Astrocyte of the cerebellum (primary cell): Measurements from ENCODE around the gene RACGAP1.

ENCODE experiments used
- DNase-seq: peaks from one replicate; pipeline ENCODE4 v3.0.0-alpha.2; 2011; ENCODE audit warnings: low read depth
- H3K4me3 ChIP-seq: 2 replicates; pipeline ENCODE4 v1.5.1; 2011; ENCODE audit warnings: mild to moderate bottlenecking, low read depth, low read length, moderate library complexity
- in situ Hi-C: cut with HindIII; loops from 2 replicates; pipeline ENCODE4 v1.10.0; 2017; ENCODE audit warnings: low sequenced_read_pairs
- TF ChIP-seq, protein P1 (sequence below): IDR thresholded peaks from 2 replicates; pipeline ENCODE4 v1.5.1; 2012; ENCODE audit warnings: low read length, low read depth, moderate library complexity, mild to moderate bottlenecking; ENCODE audit errors: missing control alignments

The RACGAP1 gene

GRCh38 chr12:50025187-50026059, at the start of gene RACGAP1:
TSS of gene RACGAP1 (minus strand) at chr12:50025494. CDS start at chr12:50016715, 8,779 bp downstream.
- peak; percentile 98 for DNase-seq
- TF ChIP-seq, protein P1, sequence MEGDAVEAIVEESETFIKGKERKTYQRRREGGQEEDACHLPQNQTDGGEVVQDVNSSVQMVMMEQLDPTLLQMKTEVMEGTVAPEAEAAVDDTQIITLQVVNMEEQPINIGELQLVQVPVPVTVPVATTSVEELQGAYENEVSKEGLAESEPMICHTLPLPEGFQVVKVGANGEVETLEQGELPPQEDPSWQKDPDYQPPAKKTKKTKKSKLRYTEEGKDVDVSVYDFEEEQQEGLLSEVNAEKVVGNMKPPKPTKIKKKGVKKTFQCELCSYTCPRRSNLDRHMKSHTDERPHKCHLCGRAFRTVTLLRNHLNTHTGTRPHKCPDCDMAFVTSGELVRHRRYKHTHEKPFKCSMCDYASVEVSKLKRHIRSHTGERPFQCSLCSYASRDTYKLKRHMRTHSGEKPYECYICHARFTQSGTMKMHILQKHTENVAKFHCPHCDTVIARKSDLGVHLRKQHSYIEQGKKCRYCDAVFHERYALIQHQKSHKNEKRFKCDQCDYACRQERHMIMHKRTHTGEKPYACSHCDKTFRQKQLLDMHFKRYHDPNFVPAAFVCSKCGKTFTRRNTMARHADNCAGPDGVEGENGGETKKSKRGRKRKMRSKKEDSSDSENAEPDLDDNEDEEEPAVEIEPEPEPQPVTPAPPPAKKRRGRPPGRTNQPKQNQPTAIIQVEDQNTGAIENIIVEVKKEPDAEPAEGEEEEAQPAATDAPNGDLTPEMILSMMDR = no peak
- in situ Hi-C loops = no loop called here
- H3K4me3 ChIP-seq = peak within 1 kb of the TSS; percentile 82

DNA sequence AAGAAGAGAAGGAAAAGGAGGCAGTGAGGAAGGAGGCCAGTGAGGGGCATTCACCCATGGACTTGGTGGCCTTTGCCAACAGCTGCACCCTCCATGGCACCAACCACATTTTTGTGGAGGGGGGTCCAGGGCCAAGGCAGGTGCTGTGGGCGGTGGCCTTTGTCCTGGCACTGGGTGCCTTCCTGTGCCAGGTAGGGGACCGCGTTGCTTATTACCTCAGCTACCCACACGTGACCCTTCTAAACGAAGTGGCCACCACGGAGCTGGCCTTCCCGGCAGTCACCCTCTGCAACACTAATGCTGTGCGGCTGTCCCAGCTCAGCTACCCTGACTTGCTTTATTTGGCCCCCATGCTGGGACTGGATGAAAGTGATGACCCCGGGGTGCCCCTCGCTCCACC, 48.4 kb upstream of the RACGAP1 start:
- no peak for DNase-seq
- no peak overlapping the region for H3K4me3 ChIP-seq
- in situ Hi-C loops = no loop called here
- TF ChIP-seq, protein P1 = no peak

- TF ChIP-seq, protein P1 = no peak
- in situ Hi-C loops = no loop called here
- no peak for DNase-seq
- no peak overlapping the region for H3K4me3 ChIP-seq
These were observed 47.9 kb upstream of the RACGAP1 start for GRCh38 chr12:50073206-50073605.

DNA sequence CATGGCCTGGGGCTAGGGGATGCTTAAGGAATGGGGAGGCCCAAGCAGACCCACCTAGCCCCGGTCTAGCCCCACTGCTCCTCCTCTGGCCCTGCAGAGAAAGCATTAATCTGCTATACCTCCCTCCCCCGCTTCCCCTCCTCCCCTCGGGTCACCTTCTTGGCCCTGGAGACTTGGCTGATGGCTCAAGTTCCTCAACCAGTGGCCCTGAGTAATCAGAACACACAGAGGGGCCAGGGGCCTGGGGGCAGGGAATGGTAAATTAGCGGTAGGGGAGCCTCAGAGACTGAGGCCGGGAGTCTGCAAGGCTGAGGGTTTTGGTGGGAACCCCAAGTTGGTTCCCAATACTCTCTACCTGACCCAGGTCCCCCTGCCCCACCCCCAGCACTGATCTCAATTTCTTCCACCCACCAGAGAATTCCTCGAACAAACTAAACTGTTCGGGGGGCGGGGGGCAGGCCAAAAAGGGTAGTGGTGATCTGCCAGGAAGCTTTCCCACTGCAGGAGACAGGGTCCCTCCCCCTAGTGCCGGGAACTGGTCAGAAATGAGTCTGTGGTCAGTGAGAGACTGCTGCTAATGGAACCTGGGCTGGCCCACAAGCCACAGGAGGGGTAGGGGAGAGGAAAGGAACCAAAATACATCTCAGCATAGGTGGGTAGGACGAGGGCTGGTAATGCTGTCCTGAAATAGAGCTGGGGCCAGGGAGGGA, 47.1 kb upstream of the RACGAP1 start:
- TF ChIP-seq, protein P1 = no peak
- in situ Hi-C loops = no loop called here
- no peak for DNase-seq
- no peak overlapping the region for H3K4me3 ChIP-seq

DNA sequence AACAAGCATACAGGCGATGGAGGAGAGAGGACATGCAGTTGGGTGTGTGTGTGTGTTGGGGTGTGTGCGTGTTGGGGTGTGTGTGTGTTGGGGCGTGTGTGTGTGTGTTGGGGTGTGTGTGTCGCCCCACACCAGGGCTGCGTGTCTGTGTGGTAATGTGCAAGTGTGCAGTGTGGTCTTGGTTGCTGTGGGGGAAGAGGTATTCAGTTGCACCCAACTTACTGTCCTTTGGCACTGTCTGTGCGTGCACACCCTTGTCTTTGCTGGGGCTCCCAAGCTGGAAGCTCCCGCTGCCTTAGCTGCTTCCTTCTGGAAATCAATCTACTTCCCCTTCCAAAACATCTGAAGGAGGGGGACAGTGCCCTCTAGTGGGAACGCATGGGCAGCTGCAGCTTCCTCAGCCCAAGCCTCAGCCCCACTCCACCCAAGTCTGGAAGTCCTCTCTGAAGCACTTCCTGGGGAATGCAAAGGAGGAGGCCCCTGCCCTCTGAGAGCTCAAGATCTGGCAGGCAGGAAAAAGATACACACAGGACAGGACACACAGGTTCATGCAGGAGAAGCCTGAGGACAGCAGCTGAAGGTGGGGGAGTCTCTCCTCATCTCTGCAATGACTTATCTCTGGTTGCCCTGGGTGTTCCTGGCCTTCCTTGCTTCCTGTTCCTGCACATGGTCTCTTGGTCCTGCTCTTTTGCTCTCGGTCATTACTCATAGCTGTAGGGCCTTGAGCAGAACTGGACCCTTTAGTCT, 45.2 kb upstream of the RACGAP1 start:
- in situ Hi-C loops = no loop called here
- DNase-seq = peak; percentile 74
- no peak overlapping the region for H3K4me3 ChIP-seq
- TF ChIP-seq, protein P1 = peak; percentile 96

DNA sequence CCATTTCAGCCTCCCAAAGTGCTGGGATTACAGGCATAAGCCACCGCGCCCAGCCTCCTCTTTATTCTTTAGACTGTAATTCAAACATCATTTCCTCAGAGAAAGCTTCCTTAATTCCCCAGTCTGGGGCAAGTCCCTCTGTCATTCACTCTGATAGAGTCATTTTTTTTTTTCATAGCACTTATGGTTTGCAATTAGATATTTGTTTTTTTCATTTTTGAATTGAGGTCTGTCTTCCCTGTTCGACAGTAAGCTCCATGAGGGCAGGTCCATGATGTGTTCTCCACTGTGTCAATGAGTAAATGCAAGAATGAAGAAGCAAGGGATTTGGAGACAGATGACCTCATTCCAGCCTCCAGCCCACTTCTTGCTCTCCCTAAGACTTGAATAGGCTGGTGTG, 44.2 kb upstream of the RACGAP1 start:
- in situ Hi-C loops = loop anchor here (5.0 kb wide), 2 partner anchors 33 to 102 kb away; partner anchors contain the start of gene GPD1
- no peak for DNase-seq
- TF ChIP-seq, protein P1 = no peak
- H3K4me3 ChIP-seq = no peak overlapping the region
